Gastroesophageal sphincter (tissue), 3 donors: Measurements from ENCODE around the gene TLX3.

Experiments used
- CTCF ChIP-seq, 4 experiments: fragments of 200-600 bp in 2 of 4; fragments of 450-650 bp in 2 of 4; sonication (generic) in 1 of 4; IDR thresholded peaks; one replicate each; pipeline ENCODE4 v1.5.1; 2017 to 2019; ENCODE audit warnings: antibody characterized with exemption in 4 of 4, mild to moderate bottlenecking in 2 of 4, moderate library complexity in 2 of 4
- POLR2AphosphoS5 ChIP-seq: sonication (generic); formaldehyde crosslinking; IDR thresholded peaks from one replicate; pipeline ENCODE4 v1.6.1; 2017; ENCODE audit warnings: antibody characterized with exemption

GRCh38 chr5:171344936-171345608, 36.0 kb downstream of the TLX3 start:
- TF ChIP-seq CTCF (IDR thresholded peaks at IDR 0.05) (no peak), POLR2AphosphoS5 (no peak)
